WTC11 (cell line): ENCODE results near the gene KLHL41. TPM values are rescaled to one million over a fixed set of nuclear protein-coding genes. Genes with fewer than 3 reads are reported as not detected.

ENCODE experiments used
- ATAC-seq: fragments of 200-7000 bp; cut with Tn5 transposase; 2 replicates; pipeline ENCODE4 v1.10.0; 2021; ENCODE audit warnings: mild to moderate bottlenecking, moderate library complexity
- Bru-seq: library from RNA; stranded (reverse); fragments of 400-500 nt; gene quantifications from one replicate; lab custom pipeline; 2021; lab: Mats Ljungman, UMichigan
- CTCF ChIA-PET: fragments of 300-600 bp; sonication (Branson Sonifier 250); formaldehyde crosslinking; loops from one replicate; lab custom pipeline; 2021; ENCODE audit warnings: antibody characterized with exemption; lab: Charles Lee
- POLR2A ChIA-PET: fragments of 350-600 bp; sonication (Branson Sonifier 250); formaldehyde crosslinking; loops from one replicate; lab custom pipeline; 2021; ENCODE audit warnings: antibody characterized with exemption; lab: Charles Lee
- DNase-seq: peaks from one replicate; pipeline ENCODE4 v3.0.0; 2021; ENCODE audit warnings: low spot score
- H3K27ac Mint-ChIP-seq: 2 replicates; pipeline ENCODE4 v1.8.0; 2021; ENCODE audit warnings: mixed read lengths
- H3K27me3 Mint-ChIP-seq: 2 replicates; pipeline ENCODE4 v1.8.0; 2021; ENCODE audit warnings: low read depth, mild to moderate bottlenecking, moderate library complexity, mixed read lengths
- H3K36me3 Mint-ChIP-seq: 2 replicates; pipeline ENCODE4 v1.8.0; 2021; ENCODE audit warnings: mixed read lengths
- H3K4me1 Mint-ChIP-seq: 2 replicates; pipeline ENCODE4 v1.8.0; 2022; ENCODE audit warnings: mixed read lengths
- H3K4me3 Mint-ChIP-seq: 2 replicates; pipeline ENCODE4 v1.8.0; 2021; ENCODE audit warnings: mild to moderate bottlenecking, moderate library complexity, mixed read lengths
- H3K9me3 Mint-ChIP-seq: 2 replicates; pipeline ENCODE4 v1.8.0; 2021; ENCODE audit warnings: mixed read lengths
- CDX4 ChIP-seq: fragments of 250-450 bp; sonication (Bioruptor Pico); IDR thresholded peaks from 2 replicates; pipeline ENCODE4 v1.9.0; 2021; ENCODE audit warnings: moderate library complexity, mild to moderate bottlenecking, inconsistent platforms, borderline replicate concordance
- CREM ChIP-seq: sonication (generic); formaldehyde crosslinking; IDR thresholded peaks from 2 replicates; pipeline ENCODE4 v1.8.1; 2022; ENCODE audit warnings: mild to moderate bottlenecking, missing genetic modification reagents, moderate library complexity
- ELF4 ChIP-seq: sonication (generic); formaldehyde crosslinking; IDR thresholded peaks from 2 replicates; pipeline ENCODE4 v1.8.1; 2022; ENCODE audit warnings: low read depth, mild to moderate bottlenecking, moderate library complexity, missing genetic modification reagents
- FOXK1 ChIP-seq: sonication (generic); formaldehyde crosslinking; IDR thresholded peaks from 2 replicates; pipeline ENCODE4 v1.8.0; 2022; ENCODE audit warnings: mild to moderate bottlenecking, moderate library complexity, missing genetic modification reagents
- IRF2 ChIP-seq: sonication (generic); formaldehyde crosslinking; IDR thresholded peaks from 2 replicates; pipeline ENCODE4 v1.8.0; 2022; ENCODE audit warnings: low read depth, missing genetic modification reagents, borderline replicate concordance
- JUN ChIP-seq: sonication (generic); formaldehyde crosslinking; IDR thresholded peaks from 2 replicates; pipeline ENCODE4 v1.8.0; 2023; ENCODE audit warnings: mild to moderate bottlenecking, missing genetic modification reagents
- PRRX2 ChIP-seq: fragments of 250-450 bp; sonication (Bioruptor Pico); IDR thresholded peaks from 2 replicates; pipeline ENCODE4 v1.8.0; 2021; ENCODE audit warnings: mild to moderate bottlenecking
- RELA ChIP-seq: sonication (generic); formaldehyde crosslinking; IDR thresholded peaks from 2 replicates; pipeline ENCODE4 v1.8.1; 2022; ENCODE audit warnings: missing genetic modification reagents, mild to moderate bottlenecking, borderline replicate concordance
- SMAD4 ChIP-seq: sonication (generic); formaldehyde crosslinking; IDR thresholded peaks from 2 replicates; pipeline ENCODE4 v1.8.0; 2022; ENCODE audit warnings: mild to moderate bottlenecking, missing genetic modification reagents
- TEAD1 ChIP-seq: sonication (generic); formaldehyde crosslinking; IDR thresholded peaks from 2 replicates; pipeline ENCODE4 v1.8.0; 2022; ENCODE audit warnings: mild to moderate bottlenecking, missing genetic modification reagents
- TP53 ChIP-seq: sonication (generic); formaldehyde crosslinking; IDR thresholded peaks from 2 replicates; pipeline ENCODE4 v1.8.1; 2023; ENCODE audit warnings: mild to moderate bottlenecking, missing genetic modification reagents
- ZNF138 ChIP-seq: sonication (generic); formaldehyde crosslinking; conservative IDR thresholded peaks from 2 replicates; pipeline ENCODE4 v1.8.1; 2022; ENCODE audit warnings: mild to moderate bottlenecking, moderate library complexity, missing genetic modification reagents
- ZNF232 ChIP-seq: sonication (generic); formaldehyde crosslinking; IDR thresholded peaks from 2 replicates; pipeline ENCODE4 v1.8.0; 2022; ENCODE audit warnings: mild to moderate bottlenecking, missing genetic modification reagents
- ZNF396 ChIP-seq: fragments of 250-450 bp; sonication (Bioruptor Pico); IDR thresholded peaks from 2 replicates; pipeline ENCODE4 v1.8.0; 2021; ENCODE audit warnings: mild to moderate bottlenecking, moderate library complexity, borderline replicate concordance
- long read RNA-seq, 3 experiments: library from RNA in 1 of 3; library from capped mRNA in 1 of 3; library from polyadenylated mRNA in 1 of 3; unstranded in 2 of 3; stranded (forward) in 1 of 3; transcript quantifications; one replicate each; pipeline ENCODE4 v2.0.0, GENCODE V29; 2021
- total RNA-seq: library from RNA; stranded (reverse); gene quantifications from 3 replicates; pipeline ENCODE4 v1.2.3, GENCODE V29; 2021
- TF ChIP-seq, protein P1 (sequence below): sonication (generic); formaldehyde crosslinking; conservative IDR thresholded peaks from 2 replicates; pipeline ENCODE4 v1.8.1; 2022; ENCODE audit warnings: mild to moderate bottlenecking, missing genetic modification reagents
- TF ChIP-seq, protein P2 (sequence below): fragments of 250-450 bp; sonication (Bioruptor Pico); IDR thresholded peaks from 2 replicates; pipeline ENCODE4 v1.8.0; 2021; ENCODE audit warnings: mild to moderate bottlenecking
- TF ChIP-seq, protein P3 (sequence below): sonication (generic); formaldehyde crosslinking; IDR thresholded peaks from 2 replicates; pipeline ENCODE4 v1.8.0; 2022; ENCODE audit warnings: mild to moderate bottlenecking, missing genetic modification reagents

The KLHL41 gene
- total RNA-seq (not detected in 3 replicates), Bru-seq, nascent RNA (percentile 21 among the genes with signal in this experiment)
- long read RNA-seq, experiment 1, result 0 reads
- long read RNA-seq, experiment 2, result 0 reads
- long read RNA-seq, experiment 3, result 0 reads

- H3K27me3 Mint-ChIP-seq, result no peaks in the 10 kb centered on the region
- DNase-seq (no peak), ATAC-seq (peak; percentile 48)
- no peak within 1 kb of the TSS for H3K27ac Mint-ChIP-seq
- no peak within 1 kb of the TSS for H3K4me3 Mint-ChIP-seq
- TF ChIP-seq, protein P1, sequence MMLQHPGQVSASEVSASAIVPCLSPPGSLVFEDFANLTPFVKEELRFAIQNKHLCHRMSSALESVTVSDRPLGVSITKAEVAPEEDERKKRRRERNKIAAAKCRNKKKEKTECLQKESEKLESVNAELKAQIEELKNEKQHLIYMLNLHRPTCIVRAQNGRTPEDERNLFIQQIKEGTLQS, result no peak
- TF ChIP-seq IRF2 (CRISPR knock-in tag), result no peak
- TF ChIP-seq FOXK1 (CRISPR knock-in tag), result no peak
- TF ChIP-seq ELF4 (CRISPR knock-in tag), result no peak
- no peak for TF ChIP-seq SMAD4 (CRISPR knock-in tag)
- TF ChIP-seq TEAD1 (CRISPR knock-in tag), result no peak
- TF ChIP-seq CREM (CRISPR knock-in tag), result no peak
- TF ChIP-seq PRRX2 (CRISPR knock-in tag), result no peak
- no peak for TF ChIP-seq TP53 (CRISPR knock-in tag)
- no peak for TF ChIP-seq ZNF138 (CRISPR knock-in tag)
- no peak for TF ChIP-seq RELA
- no peak for TF ChIP-seq ZNF232 (CRISPR knock-in tag)
- no peak for TF ChIP-seq JUN
- TF ChIP-seq, protein P2, sequence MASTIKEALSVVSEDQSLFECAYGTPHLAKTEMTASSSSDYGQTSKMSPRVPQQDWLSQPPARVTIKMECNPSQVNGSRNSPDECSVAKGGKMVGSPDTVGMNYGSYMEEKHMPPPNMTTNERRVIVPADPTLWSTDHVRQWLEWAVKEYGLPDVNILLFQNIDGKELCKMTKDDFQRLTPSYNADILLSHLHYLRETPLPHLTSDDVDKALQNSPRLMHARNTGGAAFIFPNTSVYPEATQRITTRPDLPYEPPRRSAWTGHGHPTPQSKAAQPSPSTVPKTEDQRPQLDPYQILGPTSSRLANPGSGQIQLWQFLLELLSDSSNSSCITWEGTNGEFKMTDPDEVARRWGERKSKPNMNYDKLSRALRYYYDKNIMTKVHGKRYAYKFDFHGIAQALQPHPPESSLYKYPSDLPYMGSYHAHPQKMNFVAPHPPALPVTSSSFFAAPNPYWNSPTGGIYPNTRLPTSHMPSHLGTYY, result no peak
- TF ChIP-seq, protein P3, sequence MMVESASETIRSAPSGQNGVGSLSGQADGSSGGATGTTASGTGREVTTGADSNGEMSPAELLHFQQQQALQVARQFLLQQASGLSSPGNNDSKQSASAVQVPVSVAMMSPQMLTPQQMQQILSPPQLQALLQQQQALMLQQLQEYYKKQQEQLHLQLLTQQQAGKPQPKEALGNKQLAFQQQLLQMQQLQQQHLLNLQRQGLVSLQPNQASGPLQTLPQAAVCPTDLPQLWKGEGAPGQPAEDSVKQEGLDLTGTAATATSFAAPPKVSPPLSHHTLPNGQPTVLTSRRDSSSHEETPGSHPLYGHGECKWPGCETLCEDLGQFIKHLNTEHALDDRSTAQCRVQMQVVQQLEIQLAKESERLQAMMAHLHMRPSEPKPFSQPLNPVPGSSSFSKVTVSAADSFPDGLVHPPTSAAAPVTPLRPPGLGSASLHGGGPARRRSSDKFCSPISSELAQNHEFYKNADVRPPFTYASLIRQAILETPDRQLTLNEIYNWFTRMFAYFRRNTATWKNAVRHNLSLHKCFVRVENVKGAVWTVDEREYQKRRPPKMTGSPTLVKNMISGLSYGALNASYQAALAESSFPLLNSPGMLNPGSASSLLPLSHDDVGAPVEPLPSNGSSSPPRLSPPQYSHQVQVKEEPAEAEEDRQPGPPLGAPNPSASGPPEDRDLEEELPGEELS (CRISPR knock-in tag), result no peak
- H3K9me3 Mint-ChIP-seq, result peaks cover 6% of the 10 kb centered on the region
- peaks cover 8% of the 10 kb centered on the region; the same call in 1 of the 2 replicates for H3K36me3 Mint-ChIP-seq
- ChIA-PET CTCF (interaction anchor here (1.1 kb wide), 1 partner anchor 30 kb away, joined by 4 read pairs; the partner anchor contains the start of gene BBS5), POLR2A (no interaction called here)
- H3K4me1 Mint-ChIP-seq, result peaks cover 9% of the 10 kb centered on the region
Measured at GRCh38 chr2:169509298-169509885, at the start of gene KLHL41. Gene KLHL41, plus strand, starts transcription at chr2:169509702. Its CDS starts 77 bp downstream, at chr2:169509779.

- TF ChIP-seq, protein P3 (CRISPR knock-in tag), result no peak
- no peak for TF ChIP-seq ZNF396
- no peak for TF ChIP-seq CDX4 (CRISPR knock-in tag)
- TF ChIP-seq, all 79 proteins: peak for 0
- DNase-seq (no peak), ATAC-seq (no peak)
- peaks cover 2% of the 10 kb centered on the region; the same call in 1 of the 2 replicates for H3K27me3 Mint-ChIP-seq
- POLR2A ChIA-PET, result no interaction called here
- no peaks in the 10 kb centered on the region for H3K4me1 Mint-ChIP-seq
- no peak overlapping the region for H3K27ac Mint-ChIP-seq
- H3K36me3 Mint-ChIP-seq, result no peaks in the 10 kb centered on the region
- no peak overlapping the region for H3K4me3 Mint-ChIP-seq
- H3K9me3 Mint-ChIP-seq, result peaks cover 13% of the 10 kb centered on the region
- CTCF ChIA-PET, result interaction anchor here (1.1 kb wide), 1 partner anchor 10 kb away, joined by 3 read pairs; no protein-coding TSS in a partner anchor
Measured at GRCh38 chr2:169461143-169461542, 48.4 kb upstream of the KLHL41 start.
